GM12873 (cell line): ENCODE results near the gene TOB1.

Experiments
- TF ChIP-seq, protein P1 (sequence below): IDR thresholded peaks from 2 replicates; pipeline ENCODE4 v1.5.1; 2012; ENCODE audit warnings: low read depth, mild to moderate bottlenecking, moderate library complexity, low read length, control low read depth; ENCODE audit not compliant: insufficient read depth; ENCODE audit errors: missing control alignments

TOB1 gene

DNA sequence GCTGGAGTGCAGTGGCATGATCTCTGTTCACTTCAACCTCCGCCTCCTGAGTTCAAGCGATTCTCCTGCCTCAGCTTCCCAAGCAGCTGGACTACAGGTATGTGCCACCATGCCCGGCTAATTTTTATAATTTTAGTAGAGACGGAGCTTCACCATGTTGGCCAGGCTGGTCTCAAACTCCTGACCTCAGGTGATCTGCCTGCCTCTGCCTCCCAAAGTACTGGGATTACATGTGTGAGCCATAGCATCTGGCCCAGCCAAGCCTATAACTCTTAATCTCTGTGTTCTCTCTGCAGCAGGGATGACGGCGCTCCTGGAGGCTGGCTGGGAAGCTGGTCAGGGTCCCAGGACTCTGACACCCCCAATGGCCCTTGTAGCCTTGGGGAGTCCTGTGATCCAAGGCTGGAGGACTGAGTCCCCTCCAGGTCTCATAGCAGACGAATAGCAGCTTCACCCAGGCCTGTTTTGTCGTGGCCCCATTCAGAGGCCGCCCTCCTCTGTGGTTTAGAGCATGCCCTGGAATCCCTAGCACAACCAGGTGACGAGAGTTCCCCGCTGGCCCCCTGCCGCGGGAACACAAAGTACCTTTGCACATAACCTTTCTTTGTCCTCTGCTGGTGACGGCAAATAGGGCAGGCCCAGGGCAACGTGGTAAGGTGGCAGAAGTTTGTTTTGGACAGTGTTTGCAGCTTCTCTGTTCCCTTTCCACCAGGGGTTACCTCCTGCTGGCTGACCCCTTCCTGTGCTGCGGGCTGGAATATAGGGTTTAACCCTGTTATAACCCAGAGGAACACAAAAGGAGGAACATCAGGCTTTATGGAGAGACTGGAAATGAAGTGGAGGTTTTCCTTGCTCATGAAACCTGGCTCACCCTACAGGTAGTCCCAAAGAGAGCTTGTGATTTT lies 43.0 kb upstream of the TOB1 start:
- TF ChIP-seq, protein P1, sequence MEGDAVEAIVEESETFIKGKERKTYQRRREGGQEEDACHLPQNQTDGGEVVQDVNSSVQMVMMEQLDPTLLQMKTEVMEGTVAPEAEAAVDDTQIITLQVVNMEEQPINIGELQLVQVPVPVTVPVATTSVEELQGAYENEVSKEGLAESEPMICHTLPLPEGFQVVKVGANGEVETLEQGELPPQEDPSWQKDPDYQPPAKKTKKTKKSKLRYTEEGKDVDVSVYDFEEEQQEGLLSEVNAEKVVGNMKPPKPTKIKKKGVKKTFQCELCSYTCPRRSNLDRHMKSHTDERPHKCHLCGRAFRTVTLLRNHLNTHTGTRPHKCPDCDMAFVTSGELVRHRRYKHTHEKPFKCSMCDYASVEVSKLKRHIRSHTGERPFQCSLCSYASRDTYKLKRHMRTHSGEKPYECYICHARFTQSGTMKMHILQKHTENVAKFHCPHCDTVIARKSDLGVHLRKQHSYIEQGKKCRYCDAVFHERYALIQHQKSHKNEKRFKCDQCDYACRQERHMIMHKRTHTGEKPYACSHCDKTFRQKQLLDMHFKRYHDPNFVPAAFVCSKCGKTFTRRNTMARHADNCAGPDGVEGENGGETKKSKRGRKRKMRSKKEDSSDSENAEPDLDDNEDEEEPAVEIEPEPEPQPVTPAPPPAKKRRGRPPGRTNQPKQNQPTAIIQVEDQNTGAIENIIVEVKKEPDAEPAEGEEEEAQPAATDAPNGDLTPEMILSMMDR: no peak

DNA sequence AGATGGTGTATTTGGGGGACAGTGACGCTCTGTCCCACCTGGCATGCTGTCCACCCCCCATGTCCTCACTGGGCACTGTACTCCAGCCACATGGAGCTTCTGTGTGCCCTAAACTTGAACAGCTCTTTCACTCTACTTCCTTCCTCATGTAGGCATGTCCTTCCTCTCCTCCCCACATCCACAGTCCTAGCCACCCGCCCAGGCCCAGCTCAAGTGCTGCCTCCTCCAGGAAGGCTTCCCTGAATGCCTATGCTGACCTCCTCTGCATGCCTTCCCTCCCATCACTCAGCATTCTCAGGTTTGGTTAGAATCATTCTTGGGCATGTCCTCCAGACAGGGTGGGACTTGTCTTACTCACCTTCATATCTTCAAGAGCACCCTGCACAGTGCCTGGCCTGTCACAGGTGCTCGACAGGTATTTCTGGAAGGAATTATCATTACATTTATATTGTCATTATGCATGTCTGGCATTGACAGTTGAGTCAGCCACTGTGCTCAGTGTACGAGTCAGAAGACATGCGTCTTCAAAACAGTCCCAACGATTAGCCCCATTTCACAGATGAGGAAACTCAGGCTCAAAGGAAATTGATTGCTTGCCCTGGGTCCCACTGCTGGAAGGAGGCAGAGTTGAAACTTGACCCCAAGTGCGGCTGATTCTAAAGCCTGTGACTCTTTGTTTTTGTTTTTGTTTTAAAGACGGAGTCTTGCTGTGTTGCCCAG lies 42.1 kb upstream of the TOB1 start:
- TF ChIP-seq, protein P1: no peak

DNA sequence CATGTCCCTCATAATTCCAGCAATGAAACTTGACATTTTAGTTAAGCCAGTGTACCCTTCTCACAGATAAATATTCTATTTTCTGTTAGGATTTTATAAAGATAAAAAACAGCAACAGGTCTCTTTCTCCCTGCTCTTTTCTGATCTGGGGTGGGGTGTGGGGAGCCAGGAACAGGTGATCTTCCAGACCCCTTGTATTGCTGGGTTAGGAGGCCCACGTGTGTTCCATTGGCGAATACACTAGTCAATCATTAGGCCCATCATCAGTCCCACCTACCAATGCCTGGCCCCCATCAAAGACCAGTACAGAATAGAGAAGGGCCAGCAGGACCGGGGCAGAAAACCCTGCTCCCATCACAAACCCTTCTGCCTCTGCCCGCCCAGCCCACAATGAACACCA lies 40.3 kb upstream of the TOB1 start:
- TF ChIP-seq, protein P1: no peak

DNA sequence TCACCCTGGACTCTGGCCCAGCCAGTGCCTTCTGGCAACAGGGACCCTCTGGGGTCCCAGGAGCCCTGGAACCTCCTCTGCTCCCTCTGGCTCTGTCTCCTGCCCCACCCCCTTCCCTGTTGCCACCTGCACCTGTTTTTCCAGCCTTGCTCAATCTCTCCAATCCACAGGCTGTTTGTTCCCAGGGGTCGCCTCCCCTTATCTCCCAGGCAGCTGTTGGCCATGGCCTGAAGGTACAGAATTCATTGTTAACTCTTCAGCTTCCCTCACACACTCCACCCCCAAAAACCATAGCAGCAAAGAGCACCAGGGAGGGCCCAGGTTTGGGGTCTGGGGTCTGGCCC lies 39.3 kb upstream of the TOB1 start:
- TF ChIP-seq, protein P1: no peak

DNA sequence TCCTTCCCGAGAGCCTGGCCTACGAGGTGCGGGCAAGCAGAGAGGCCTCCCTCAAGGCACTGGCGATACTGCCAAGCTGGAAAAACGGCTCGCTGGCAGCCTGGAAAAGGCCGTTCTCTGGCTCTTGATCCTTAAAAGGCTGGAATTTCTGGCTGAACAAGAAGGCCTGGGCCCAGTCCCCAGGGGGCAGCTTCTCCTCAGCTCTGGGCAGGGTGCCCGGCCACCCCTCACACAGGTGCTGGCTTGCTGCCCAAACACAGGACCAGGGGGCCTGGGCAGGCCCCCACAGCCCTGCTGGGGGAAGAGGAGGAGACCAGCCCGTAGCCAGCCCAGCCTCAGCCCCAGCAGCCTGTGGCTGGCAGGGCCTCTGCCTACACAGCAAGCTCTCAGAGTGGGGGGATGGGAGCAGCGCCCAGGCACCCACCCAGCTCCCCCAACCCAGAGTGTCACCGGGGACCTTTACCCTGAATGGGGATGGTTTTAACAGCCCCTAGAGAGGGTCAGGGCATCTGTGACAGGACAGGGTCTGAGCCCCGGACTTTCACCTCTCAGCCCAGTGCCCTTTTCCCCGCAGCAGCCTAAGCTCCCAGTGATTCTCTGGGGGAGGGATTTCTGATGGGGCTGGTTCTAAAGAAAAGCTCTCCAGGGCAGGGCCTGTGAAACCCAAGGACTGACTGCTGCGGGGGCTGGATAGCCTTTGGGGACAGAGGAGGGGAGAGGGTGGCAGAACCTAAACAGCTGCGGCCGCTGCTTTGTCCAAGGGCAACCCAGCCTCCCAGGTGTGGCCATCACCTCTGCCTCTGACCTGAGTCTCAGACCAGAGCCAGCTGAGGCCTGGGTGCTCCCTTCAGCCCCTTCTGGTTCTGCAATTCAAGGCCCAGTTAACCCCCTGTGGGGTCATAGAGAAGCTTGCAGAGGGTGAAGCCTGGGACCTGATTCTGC lies 38.6 kb upstream of the TOB1 start:
- TF ChIP-seq, protein P1: no peak

DNA sequence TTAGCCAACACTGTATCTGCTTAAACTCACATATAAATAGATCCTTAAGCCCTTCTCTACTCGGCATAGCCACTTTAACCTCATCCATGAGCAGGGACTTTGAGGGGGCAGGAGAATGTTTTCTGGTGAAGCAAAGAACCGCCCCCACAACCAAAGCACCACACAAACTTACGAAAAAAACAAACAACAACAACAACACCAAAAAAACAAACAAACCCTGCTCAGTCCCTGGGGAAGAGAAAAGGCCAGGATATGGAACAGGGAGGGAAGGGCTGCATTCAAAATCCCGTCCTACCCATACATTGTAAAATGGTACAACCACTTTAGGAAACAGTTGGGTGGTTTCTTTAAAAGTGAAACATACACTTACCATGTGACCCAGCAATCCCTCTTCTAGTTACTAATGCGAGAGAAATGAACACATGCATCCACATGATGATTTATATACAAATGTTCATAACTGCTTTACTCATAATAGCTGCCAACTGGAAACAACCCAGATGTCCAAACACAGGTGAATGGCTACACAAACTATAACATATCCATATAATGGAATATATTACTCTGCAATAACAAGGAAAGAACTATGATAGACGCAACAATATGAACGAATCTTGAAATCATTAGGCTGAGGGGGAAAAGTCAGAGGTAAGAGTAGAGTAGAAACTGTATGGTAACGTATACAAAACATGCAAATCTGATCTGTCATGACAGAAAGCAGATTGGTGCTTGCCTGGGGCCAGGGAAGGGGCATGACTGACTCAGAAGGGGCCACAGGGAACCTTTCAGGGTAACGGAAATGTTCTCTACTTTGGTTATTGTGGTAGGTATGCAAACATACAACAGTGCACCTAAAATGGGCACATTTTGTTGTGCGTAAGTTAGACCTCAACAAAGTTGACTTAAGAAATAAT lies 37.7 kb upstream of the TOB1 start:
- TF ChIP-seq, protein P1: no peak
